NCI-H446 treated with DMSO at 0.1 percent for 48 hours (cell line): ENCODE measurements around the gene C3AR1.
"Not testable (repeated sequence)": the region's sequence is repeated elsewhere in the genome, so short reads cannot be mapped to it uniquely, and the experiment has no call there.

Experiments
- DNase-seq: peaks from one replicate; lab custom pipeline; 2025; lab: John Stamatoyannopoulos, UW

C3AR1 gene

DNA sequence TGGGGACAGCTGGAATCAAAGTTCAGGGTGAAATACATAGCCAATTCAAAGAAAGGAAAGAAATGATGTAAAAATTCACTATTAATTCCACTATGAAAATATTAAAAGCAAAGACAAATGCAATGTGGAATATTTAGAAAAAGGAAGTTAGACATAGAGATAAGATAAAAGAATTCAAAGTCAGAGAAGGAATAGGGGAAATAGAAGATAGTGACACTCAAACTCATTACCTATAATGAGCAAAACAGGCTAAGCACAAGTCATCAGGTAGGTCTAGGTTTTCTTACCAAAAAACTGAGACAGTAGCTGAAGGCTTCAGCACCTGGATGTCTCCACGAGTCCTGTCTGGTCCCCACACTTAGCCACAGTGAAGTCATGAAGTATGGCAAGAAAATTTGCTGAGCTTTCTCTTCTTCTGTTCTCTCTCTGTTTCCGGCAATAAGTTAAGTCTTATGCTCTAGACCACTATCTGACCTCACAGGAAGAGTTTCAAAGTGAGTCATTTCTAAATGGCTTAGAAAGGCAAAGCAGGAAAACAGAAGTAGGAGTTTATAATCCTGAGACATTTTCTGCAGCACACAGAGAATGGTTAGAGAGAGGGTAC lies at the start of gene C3AR1:
Gene C3AR1 (minus strand): TSS at position 369 of the 604 bp plus-strand sequence. CDS start 6,174 bp downstream, outside the sequence.
- DNase-seq, result no peak

- DNase-seq, result not testable (repeated sequence)
These were observed 47.0 kb upstream of the C3AR1 start for GRCh38 chr12:8113117-8113516.

- DNase-seq, result peak; percentile 25
These were observed 42.7 kb upstream of the C3AR1 start for GRCh38 chr12:8108808-8109398.

DNA sequence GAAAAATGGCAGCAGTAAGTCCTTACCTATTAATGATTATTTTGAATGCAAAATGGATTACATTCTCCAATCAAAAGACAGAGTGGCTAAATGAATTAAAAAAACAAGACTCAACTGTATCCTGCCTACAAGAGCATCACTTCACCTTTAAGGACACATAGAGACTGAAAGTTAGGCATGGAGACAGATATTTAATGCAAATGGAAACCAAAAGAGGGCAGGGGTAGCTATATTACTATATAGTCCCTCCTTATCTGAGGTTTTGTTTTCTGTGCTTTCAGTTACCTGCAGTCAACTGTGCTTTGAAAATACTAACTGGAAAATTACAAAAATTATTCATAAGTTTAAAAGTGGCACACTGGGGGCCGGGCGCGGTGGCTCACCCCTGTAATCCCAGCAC lies 33.1 kb upstream of the C3AR1 start:
- no peak for DNase-seq

- no peak for DNase-seq
These were observed 30.2 kb upstream of the C3AR1 start for GRCh38 chr12:8096281-8096915.

- no peak for DNase-seq
These were observed 27.1 kb upstream of the C3AR1 start for GRCh38 chr12:8093291-8093690.

GRCh38 chr12:8089716-8090115 lies 23.6 kb upstream of the C3AR1 start:
- DNase-seq, result no peak

GRCh38 chr12:8089277-8089676 lies 23.1 kb upstream of the C3AR1 start:
- DNase-seq, result not testable (repeated sequence)

GRCh38 chr12:8088574-8088973 lies 22.4 kb upstream of the C3AR1 start:
- DNase-seq, result no peak

GRCh38 chr12:8087666-8088065 lies 21.5 kb upstream of the C3AR1 start:
- DNase-seq, result no peak

- not testable (repeated sequence) for DNase-seq
These were observed 18.2 kb upstream of the C3AR1 start for GRCh38 chr12:8084351-8084750.

- DNase-seq, result no peak
These were observed 16.6 kb upstream of the C3AR1 start for GRCh38 chr12:8082808-8083100.

- DNase-seq, result no peak
These were observed 15.2 kb upstream of the C3AR1 start for GRCh38 chr12:8081251-8081920.

- no peak for DNase-seq
These were observed 14.0 kb upstream of the C3AR1 start for GRCh38 chr12:8080120-8080519.

- DNase-seq, result no peak
These were observed 12.8 kb upstream of the C3AR1 start for GRCh38 chr12:8078916-8079315.

GRCh38 chr12:8078398-8078797 lies 12.2 kb upstream of the C3AR1 start:
- DNase-seq, result peak; percentile 13

DNA sequence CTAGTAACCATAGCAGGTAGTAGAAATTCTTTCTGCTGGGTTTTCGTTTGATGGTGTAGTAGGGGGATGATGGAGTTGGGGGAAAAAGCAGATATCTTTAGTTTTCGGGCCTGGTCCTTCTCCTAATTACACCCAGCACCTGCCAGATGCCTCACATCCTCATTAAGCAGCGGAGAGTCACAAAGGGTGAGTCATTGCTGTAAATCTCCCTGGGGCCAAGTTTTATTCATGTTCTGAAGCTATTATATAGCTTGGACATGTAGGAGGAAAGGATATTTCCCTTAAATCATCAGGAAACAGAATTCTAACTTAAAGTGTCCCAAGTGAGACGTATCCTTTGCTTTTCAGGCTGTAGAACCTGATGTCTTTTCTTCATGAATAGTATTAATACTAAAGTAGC lies 11.0 kb upstream of the C3AR1 start:
- no peak for DNase-seq

DNA sequence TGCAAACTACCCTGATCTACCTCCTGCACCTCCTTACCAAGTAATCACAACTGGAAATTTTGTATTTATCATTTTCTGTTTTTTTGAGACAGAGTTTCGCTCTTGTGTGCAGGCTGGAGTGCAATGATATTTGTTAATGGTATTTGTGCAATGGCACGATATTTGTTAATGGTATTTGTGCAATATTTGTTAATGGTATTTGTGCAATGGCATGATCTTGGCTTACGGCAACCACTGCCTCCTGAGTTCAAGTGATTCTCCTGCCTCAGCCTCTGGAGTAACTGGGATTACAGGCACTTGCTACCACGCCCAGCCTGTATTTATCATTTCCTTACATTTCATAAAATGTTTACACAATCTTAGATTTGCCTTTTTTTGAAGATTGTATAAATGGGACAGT lies 10.2 kb upstream of the C3AR1 start:
- DNase-seq, result no peak

GRCh38 chr12:8075935-8076334 lies 9.8 kb upstream of the C3AR1 start:
- DNase-seq, result no peak

- DNase-seq, result not testable (repeated sequence)
These were observed 5.7 kb upstream of the C3AR1 start for GRCh38 chr12:8071820-8072219.

GRCh38 chr12:8069582-8069981 lies 3.4 kb upstream of the C3AR1 start:
- no peak for DNase-seq

DNA sequence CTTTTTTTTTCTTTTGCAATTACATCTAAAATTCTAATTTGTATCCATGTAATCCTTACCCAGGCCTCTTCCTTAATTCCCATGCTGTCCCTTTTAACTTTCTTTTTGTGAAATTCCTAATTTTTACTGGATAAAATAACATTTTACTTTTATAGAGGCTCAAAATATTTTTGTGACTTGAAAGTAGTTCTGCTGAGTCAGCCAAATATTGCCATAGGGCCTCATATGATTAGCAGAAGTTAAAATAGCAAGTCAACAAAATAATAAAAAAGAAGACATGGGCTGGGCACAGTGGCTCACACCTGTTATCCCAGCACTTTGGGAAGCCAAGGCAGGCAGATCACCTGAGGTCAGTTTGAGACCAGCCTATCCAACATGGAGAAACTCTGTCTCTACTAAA lies 2.0 kb downstream of the C3AR1 start:
- DNase-seq, result no peak

GRCh38 chr12:8058506-8058905 lies 7.7 kb downstream of the C3AR1 start:
- no peak for DNase-seq
